Natural killer cell (primary cell): Measurements from ENCODE around the gene RAB30. TPM values are rescaled to one million over a fixed set of nuclear protein-coding genes. Genes with fewer than 3 reads are reported as not detected.
A peak's percentile ranks its signal among the peaks of the same experiment; 100 is the strongest.

Experiments used
- ATAC-seq, 3 donors: fragments of 150-1000 bp in 2 of 3; fragments of 200-7000 bp in 1 of 3; cut with Tn5 transposase; 1 replicate in 1 of 3; 2 replicates in 2 of 3; pipeline ENCODE4 v1.10.0; 2021; ENCODE audit warnings: mild to moderate bottlenecking in 2 of 3, moderate library complexity in 2 of 3
- DNase-seq, 2 donors: peaks; one replicate each; pipeline versions ENCODE4 v3.0.0 to v3.0.0-alpha.2; 2013 to 2021; ENCODE audit warnings: mixed read lengths in 1 of 2
- H3K27ac ChIP-seq: one replicate; pipeline ENCODE4 v1.5.1; 2013; ENCODE audit warnings: mild to moderate bottlenecking, low read length
- H3K27me3 ChIP-seq: one replicate; pipeline ENCODE4 v1.6.1; 2013; ENCODE audit warnings: low read length; ENCODE audit not compliant: control insufficient read depth, insufficient read depth
- H3K36me3 ChIP-seq: one replicate; pipeline ENCODE4 v1.6.1; 2013; ENCODE audit warnings: low read length; ENCODE audit not compliant: control insufficient read depth, insufficient read depth
- H3K4me1 ChIP-seq: one replicate; pipeline ENCODE4 v1.6.1; 2013; ENCODE audit warnings: low read length; ENCODE audit not compliant: control insufficient read depth, insufficient read depth
- H3K4me3 ChIP-seq: one replicate; pipeline ENCODE4 v1.5.1; 2013; ENCODE audit warnings: low read length
- H3K9me3 ChIP-seq: one replicate; pipeline ENCODE4 v1.6.1; 2013; ENCODE audit warnings: low read length; ENCODE audit not compliant: control insufficient read depth, insufficient read depth
- H3K27ac Mint-ChIP-seq, 2 donors: one replicate each; pipeline ENCODE4 v1.8.0; 2022; ENCODE audit warnings: mild to moderate bottlenecking in 2 of 2, mixed read lengths in 2 of 2, moderate library complexity in 1 of 2
- H3K27me3 Mint-ChIP-seq, 2 donors: one replicate each; pipeline ENCODE4 v1.8.0; 2022; ENCODE audit warnings: low read depth in 2 of 2, mixed read lengths in 2 of 2
- H3K36me3 Mint-ChIP-seq: one replicate; pipeline ENCODE4 v1.8.0; 2022; ENCODE audit warnings: mixed read lengths
- H3K4me1 Mint-ChIP-seq, 2 donors: one replicate each; pipeline ENCODE4 v1.8.0; 2022; ENCODE audit warnings: mixed read lengths in 2 of 2
- H3K4me3 Mint-ChIP-seq: one replicate; pipeline ENCODE4 v1.8.0; 2022; ENCODE audit warnings: mild to moderate bottlenecking, moderate library complexity, mixed read lengths
- H3K9me3 Mint-ChIP-seq, 2 donors: one replicate each; pipeline ENCODE4 v1.8.0; 2022; ENCODE audit warnings: mixed read lengths in 2 of 2
- CTCF ChIP-seq: fragments of 200-600 bp; IDR thresholded peaks from one replicate; pipeline ENCODE4 v1.8.0; 2022; ENCODE audit warnings: antibody characterized with exemption
- WGBS: methylation state at CpG from one replicate; pipeline ENCODE4 v1.1.7; 2013; ENCODE audit warnings: missing lambda C conversion rate; ENCODE audit not compliant: insufficient coverage; 5-methylcytosine and 5-hydroxymethylcytosine counted together
- intact Hi-C: fragments of 100-400 bp; cut with micrococcal nuclease; formaldehyde crosslinking; loops from one replicate; pipeline ENCODE4 v1.14.2; 2022
- total RNA-seq, 4 donors: library from RNA; stranded (reverse); fragments of 120-200 nt in 1 of 4; gene quantifications; one replicate each; pipeline versions ENCODE4 v1.2.3 to v1.2.4, GENCODE V29; 2013 to 2022

The RAB30 gene
- total RNA-seq, 3 donors from 2014 or later (not counting 1 experiment from before 2014, with no cell fraction given), result 10.2 to 23.3 (median 20.5) TPM

DNA sequence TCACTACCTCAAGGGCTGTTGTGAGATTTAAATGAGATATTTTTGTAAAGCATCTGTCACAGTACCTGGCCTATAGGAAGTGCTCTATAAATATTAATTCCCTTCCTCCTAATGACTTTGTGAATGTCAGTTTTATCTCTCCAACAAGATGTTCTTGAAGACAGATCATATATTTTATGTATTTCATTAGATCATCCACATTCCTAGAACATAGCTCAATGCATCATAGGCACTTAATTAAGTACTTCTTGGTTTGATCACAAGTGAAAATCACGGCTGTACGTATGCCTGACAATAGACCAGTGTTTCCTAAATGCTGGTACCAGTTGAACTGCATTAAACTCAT is 49.9 kb downstream of the RAB30 start:
- Mint-ChIP-seq H3K27me3 (no peaks in the 10 kb centered on the region), H3K4me1 (peaks cover 13 to 19% of the 10 kb centered on the region in 2 donors), H3K4me3 (no peak overlapping the region), H3K36me3 (no peaks in the 10 kb centered on the region), H3K9me3 (no peaks in the 10 kb centered on the region), H3K27ac (no peak overlapping the region)
- TF ChIP-seq CTCF, result no peak
- Histone ChIP-seq H3K27ac (no peak overlapping the region), H3K27me3 (no peaks in the 10 kb centered on the region), H3K36me3 (no peaks in the 10 kb centered on the region), H3K4me3 (no peak overlapping the region), H3K4me1 (peaks cover 2% of the 10 kb centered on the region), H3K9me3 (no peaks in the 10 kb centered on the region)
- no peak for ATAC-seq
- 96% methylated on average over 2 of the region's 2 CpGs for WGBS
- DNase-seq, result no peak
- intact Hi-C loops, result no loop called here

DNA sequence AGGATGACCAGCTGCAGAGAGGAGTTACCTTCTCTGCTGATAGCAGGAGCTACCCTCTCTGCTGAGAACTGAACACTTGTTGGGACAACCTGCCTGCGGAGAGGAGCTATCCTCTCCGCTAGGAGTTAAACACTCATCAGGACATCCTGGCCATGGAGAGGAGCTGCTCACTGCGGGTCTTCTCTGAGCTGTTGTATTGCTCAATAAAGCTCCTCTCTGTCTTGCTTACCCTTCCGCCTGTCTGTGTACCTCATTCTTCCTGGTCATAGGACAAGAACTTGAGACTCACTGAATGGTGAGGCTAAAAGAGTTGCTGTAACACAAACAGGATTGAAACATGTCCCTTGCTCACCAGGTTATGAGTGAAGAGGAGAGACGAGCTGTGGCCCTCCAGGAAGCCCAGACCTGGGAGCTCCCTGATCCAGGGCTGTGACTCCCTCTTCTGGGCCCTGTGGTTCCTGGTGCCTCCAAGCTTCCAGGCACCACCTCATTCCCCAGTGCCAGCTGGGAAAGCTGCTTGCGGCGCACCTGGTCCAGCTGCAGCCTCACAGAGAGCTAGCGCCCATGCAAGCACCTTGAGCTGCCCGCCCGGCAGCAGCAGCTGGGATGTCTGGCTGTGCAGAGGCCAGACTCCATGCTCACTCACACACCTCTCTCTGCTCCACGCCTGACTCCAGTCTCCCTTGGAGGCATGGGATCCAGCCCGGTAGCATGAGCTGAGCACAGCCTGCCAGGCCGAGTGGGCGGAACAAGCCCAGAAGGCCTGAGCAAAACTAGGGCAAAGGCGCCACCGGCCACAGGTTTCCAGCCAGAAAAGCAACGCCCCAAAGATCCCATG is 50.5 kb downstream of the RAB30 start:
- Mint-ChIP-seq H3K4me3 (no peak overlapping the region), H3K36me3 (no peaks in the 10 kb centered on the region), H3K9me3 (no peaks in the 10 kb centered on the region), H3K27me3 (no peaks in the 10 kb centered on the region), H3K4me1 (peaks cover 13 to 19% of the 10 kb centered on the region in 2 donors), H3K27ac (no peak overlapping the region)
- Histone ChIP-seq H3K27ac (no peak overlapping the region), H3K9me3 (no peaks in the 10 kb centered on the region), H3K4me3 (no peak overlapping the region), H3K36me3 (no peaks in the 10 kb centered on the region), H3K27me3 (no peaks in the 10 kb centered on the region), H3K4me1 (peaks cover 2% of the 10 kb centered on the region)
- WGBS, result 97% methylated on average over 17 of the region's 17 CpGs
- TF ChIP-seq CTCF, result no peak
- DNase-seq (no peak), ATAC-seq (no peak)
- intact Hi-C loops, result no loop called here

- peak in 1 of 3 donors; percentile 10 for ATAC-seq
- no peaks in the 10 kb centered on the region for H3K27me3 Mint-ChIP-seq
- H3K36me3 ChIP-seq, result no peaks in the 10 kb centered on the region
Measured at GRCh38 chr11:83019888-83020579, 51.7 kb downstream of the RAB30 start.

More at GRCh38 chr11:83019888-83020579, 51.7 kb downstream of the RAB30 start:
- H3K27ac ChIP-seq, result no peak overlapping the region
- intact Hi-C loops, result no loop called here
- peaks cover 13 to 19% of the 10 kb centered on the region in 2 donors for H3K4me1 Mint-ChIP-seq
- H3K4me3 Mint-ChIP-seq, result no peak overlapping the region
- no peak overlapping the region for H3K27ac Mint-ChIP-seq
- H3K27me3 ChIP-seq, result no peaks in the 10 kb centered on the region
- no peak for TF ChIP-seq CTCF
- peaks cover 2% of the 10 kb centered on the region for H3K4me1 ChIP-seq
- no peaks in the 10 kb centered on the region for H3K36me3 Mint-ChIP-seq
- WGBS, result 94% methylated on average over 12 of the region's 12 CpGs
- no peak overlapping the region for H3K4me3 ChIP-seq
- DNase-seq, result no peak
- H3K9me3 ChIP-seq, result no peaks in the 10 kb centered on the region
- H3K9me3 Mint-ChIP-seq, result no peaks in the 10 kb centered on the region
